HG02970 (cell line): ENCODE results near the gene CHCHD4.

ENCODE experiments used
- ATAC-seq: cut with Tn5 transposase; IDR thresholded peaks from one replicate; pipeline ENCODE4 v1.9.1; 2021; ENCODE audit warnings: mild to moderate bottlenecking, moderate library complexity, moderate number of reproducible peaks; ENCODE audit not compliant: unreplicated experiment, low FRiP score

CHCHD4 gene

GRCh38 chr3:14150491-14151230 is 26.0 kb upstream of the CHCHD4 start:
- ATAC-seq, result no peak

GRCh38 chr3:14150078-14150477 is 25.4 kb upstream of the CHCHD4 start:
- ATAC-seq, result no peak

- ATAC-seq, result no peak
Observed at GRCh38 chr3:14148041-14148985, 23.6 kb upstream of the CHCHD4 start.

GRCh38 chr3:14147617-14148016 is 22.9 kb upstream of the CHCHD4 start:
- ATAC-seq, result no peak

GRCh38 chr3:14147066-14147435 is 22.4 kb upstream of the CHCHD4 start:
- no peak for ATAC-seq

GRCh38 chr3:14146381-14147065 is 21.9 kb upstream of the CHCHD4 start:
- no peak for ATAC-seq

- no peak for ATAC-seq
Observed at GRCh38 chr3:14145670-14146380, 21.2 kb upstream of the CHCHD4 start.

GRCh38 chr3:14145236-14145635 is 20.6 kb upstream of the CHCHD4 start:
- ATAC-seq, result no peak

GRCh38 chr3:14144423-14145075 is 19.9 kb upstream of the CHCHD4 start:
- peak; percentile 80 for ATAC-seq

- no peak for ATAC-seq
Observed at GRCh38 chr3:14143271-14144225, 18.9 kb upstream of the CHCHD4 start.

- no peak for ATAC-seq
Observed at GRCh38 chr3:14142567-14143270, 18.0 kb upstream of the CHCHD4 start.

GRCh38 chr3:14141602-14142341 is 17.1 kb upstream of the CHCHD4 start:
- no peak for ATAC-seq

GRCh38 chr3:14141144-14141543 is 16.5 kb upstream of the CHCHD4 start:
- no peak for ATAC-seq

- no peak for ATAC-seq
Observed at GRCh38 chr3:14140668-14141067, 16.0 kb upstream of the CHCHD4 start.

- no peak for ATAC-seq
Observed at GRCh38 chr3:14139771-14140170, 15.1 kb upstream of the CHCHD4 start.

GRCh38 chr3:14138878-14139655 is 14.4 kb upstream of the CHCHD4 start:
- ATAC-seq, result no peak
